SK-N-SH treated with all-trans-retinoic acid at 6 μM for 48 hours (cell line): Measurements from ENCODE around the gene ELMO1.

Experiments
- CREB5 ChIP-seq: fragments of 250-450 bp; sonication (Bioruptor Pico); IDR thresholded peaks from 2 replicates; pipeline ENCODE4 v1.5.1; 2020; ENCODE audit warnings: low read depth, mild to moderate bottlenecking, moderate library complexity
- PPARA ChIP-seq: fragments of 250-450 bp; sonication (Bioruptor Pico); IDR thresholded peaks from 2 replicates; pipeline ENCODE4 v1.5.0; 2020; ENCODE audit warnings: mild to moderate bottlenecking, borderline replicate concordance
- ZFP30 ChIP-seq: fragments of 450-650 bp; formaldehyde crosslinking; IDR thresholded peaks from 2 replicates; pipeline ENCODE4 v1.5.0; 2022; ENCODE audit warnings: mild to moderate bottlenecking, moderate library complexity
- ZNF565 ChIP-seq: fragments of 450-650 bp; formaldehyde crosslinking; conservative IDR thresholded peaks from 2 replicates; pipeline ENCODE4 v1.5.0; 2020; ENCODE audit warnings: low read depth, mild to moderate bottlenecking, moderate library complexity

- TF ChIP-seq PPARA (CRISPR knock-in tag) (no peak), CREB5 (CRISPR knock-in tag) (no peak), ZFP30 (CRISPR knock-in tag) (no peak), ZNF565 (CRISPR knock-in tag) (no peak)
Observed at GRCh38 chr7:37224746-37225145, 223.9 kb downstream of the ELMO1 start.
